Mesenchymal stem cell (in vitro differentiated cells and primary cell): Measurements from ENCODE around the gene CHGA.

Experiments used
- DNase-seq: peaks from one replicate; pipeline ENCODE4 v3.0.0-alpha.2; 2013
- H2AFZ ChIP-seq: one replicate; pipeline ENCODE4 v1.6.1; 2013; ENCODE audit warnings: low read depth, mild to moderate bottlenecking, control low read depth, inconsistent platforms, low read length, moderate library complexity
- H2AK5ac ChIP-seq: 2 replicates; pipeline ENCODE4 v1.6.1; 2013; ENCODE audit warnings: low read length, moderate library complexity, mild to moderate bottlenecking, inconsistent platforms; ENCODE audit not compliant: severe bottlenecking
- H2BK120ac ChIP-seq: one replicate; pipeline ENCODE4 v1.6.1; 2013; ENCODE audit warnings: low read depth, mild to moderate bottlenecking, inconsistent platforms, low read length, moderate library complexity
- H2BK12ac ChIP-seq, 2 experiments: one replicate each; pipeline ENCODE4 v1.6.1; 2013; ENCODE audit warnings: inconsistent platforms in 2 of 2, low read length in 2 of 2, mild to moderate bottlenecking in 2 of 2, moderate library complexity in 2 of 2, control low read depth in 1 of 2
- H2BK15ac ChIP-seq: one replicate; pipeline ENCODE4 v1.6.1; 2013; ENCODE audit warnings: mild to moderate bottlenecking, low read depth, inconsistent platforms; ENCODE audit not compliant: poor library complexity, severe bottlenecking
- H2BK5ac ChIP-seq: 2 replicates; pipeline ENCODE4 v1.6.1; 2013; ENCODE audit warnings: low read depth, mild to moderate bottlenecking, low read length, control low read depth, inconsistent platforms; ENCODE audit not compliant: poor library complexity, severe bottlenecking
- H3K14ac ChIP-seq, 2 experiments: one replicate each; pipeline ENCODE4 v1.6.1; 2013; ENCODE audit warnings: inconsistent platforms in 2 of 2, low read length in 2 of 2, control low read depth in 1 of 2, mild to moderate bottlenecking in 1 of 2, moderate library complexity in 1 of 2
- H3K18ac ChIP-seq, 2 experiments: one replicate each; pipeline ENCODE4 v1.6.1; 2013; ENCODE audit warnings: inconsistent platforms in 2 of 2, low read length in 2 of 2, control low read depth in 1 of 2, low read depth in 1 of 2, mild to moderate bottlenecking in 1 of 2
- H3K23ac ChIP-seq, 2 experiments: one replicate each; pipeline ENCODE4 v1.6.1; 2013; ENCODE audit warnings: inconsistent platforms in 2 of 2, low read length in 2 of 2, mild to moderate bottlenecking in 2 of 2, moderate library complexity in 2 of 2, control low read depth in 1 of 2
- H3K27ac ChIP-seq: 2 replicates; pipeline ENCODE4 v1.5.1; 2013; ENCODE audit warnings: mild to moderate bottlenecking, moderate library complexity, low read length, control low read depth, inconsistent platforms; ENCODE audit not compliant: poor library complexity, severe bottlenecking
- H3K27me3 ChIP-seq, 2 experiments: 2 replicates each; pipeline versions ENCODE4 v1.6.1 to v1.7.0; 2013; ENCODE audit warnings: low read length in 2 of 2, mild to moderate bottlenecking in 2 of 2, moderate library complexity in 2 of 2, control low read depth in 1 of 2, inconsistent platforms in 1 of 2; ENCODE audit not compliant: control insufficient read depth in 1 of 2, insufficient read depth in 1 of 2
- H3K36me3 ChIP-seq, 2 experiments: 2 replicates each; pipeline versions ENCODE4 v1.6.1 to v1.7.0; 2013; ENCODE audit warnings: low read length in 2 of 2, control low read depth in 1 of 2, inconsistent platforms in 1 of 2, low read depth in 1 of 2, mild to moderate bottlenecking in 1 of 2; ENCODE audit not compliant: insufficient read depth in 2 of 2, control insufficient read depth in 1 of 2
- H3K4ac ChIP-seq, 2 experiments: one replicate each; pipeline ENCODE4 v1.6.1; 2013; ENCODE audit warnings: inconsistent platforms in 2 of 2, low read length in 2 of 2, mild to moderate bottlenecking in 2 of 2, moderate library complexity in 2 of 2, control low read depth in 1 of 2, low read depth in 1 of 2
- H3K4me1 ChIP-seq: 2 replicates; pipeline ENCODE4 v1.6.1; 2013; ENCODE audit warnings: low read depth, low read length, control low read depth; ENCODE audit not compliant: control insufficient read depth, insufficient read depth
- H3K4me2 ChIP-seq: 2 replicates; pipeline ENCODE4 v1.6.1; 2013; ENCODE audit warnings: low read length, mild to moderate bottlenecking, inconsistent platforms; ENCODE audit not compliant: poor library complexity, severe bottlenecking
- H3K4me3 ChIP-seq, 2 experiments: 2 replicates each; pipeline versions ENCODE4 v1.5.1 to v1.7.0; 2013; ENCODE audit warnings: low read length in 2 of 2, mild to moderate bottlenecking in 2 of 2, control low read depth in 1 of 2, low read depth in 1 of 2; ENCODE audit not compliant: insufficient read depth in 1 of 2
- H3K79me1 ChIP-seq: replicated peaks from 2 replicates; pipeline ENCODE4 v1.6.1; 2013; ENCODE audit warnings: mild to moderate bottlenecking, control low read depth, low read length, inconsistent platforms; ENCODE audit not compliant: poor library complexity, severe bottlenecking
- H3K9ac ChIP-seq: 2 replicates; pipeline ENCODE4 v1.7.0; 2013; ENCODE audit warnings: mild to moderate bottlenecking, low read length, moderate library complexity
- H3K9me3 ChIP-seq: 2 replicates; pipeline ENCODE4 v1.7.0; 2013; ENCODE audit warnings: mild to moderate bottlenecking, low read length; ENCODE audit not compliant: control insufficient read depth
- H4K8ac ChIP-seq: one replicate; pipeline ENCODE4 v1.6.1; 2013; ENCODE audit warnings: inconsistent platforms, mild to moderate bottlenecking, low read length, moderate library complexity
- H4K91ac ChIP-seq: one replicate; pipeline ENCODE4 v1.6.1; 2013; ENCODE audit warnings: mild to moderate bottlenecking, low read length, inconsistent platforms
- WGBS: methylation state at CpG from one replicate; pipeline ENCODE4 v1.1.7; 2013; ENCODE audit warnings: mixed read lengths; 5-methylcytosine and 5-hydroxymethylcytosine counted together

The CHGA gene

DNA sequence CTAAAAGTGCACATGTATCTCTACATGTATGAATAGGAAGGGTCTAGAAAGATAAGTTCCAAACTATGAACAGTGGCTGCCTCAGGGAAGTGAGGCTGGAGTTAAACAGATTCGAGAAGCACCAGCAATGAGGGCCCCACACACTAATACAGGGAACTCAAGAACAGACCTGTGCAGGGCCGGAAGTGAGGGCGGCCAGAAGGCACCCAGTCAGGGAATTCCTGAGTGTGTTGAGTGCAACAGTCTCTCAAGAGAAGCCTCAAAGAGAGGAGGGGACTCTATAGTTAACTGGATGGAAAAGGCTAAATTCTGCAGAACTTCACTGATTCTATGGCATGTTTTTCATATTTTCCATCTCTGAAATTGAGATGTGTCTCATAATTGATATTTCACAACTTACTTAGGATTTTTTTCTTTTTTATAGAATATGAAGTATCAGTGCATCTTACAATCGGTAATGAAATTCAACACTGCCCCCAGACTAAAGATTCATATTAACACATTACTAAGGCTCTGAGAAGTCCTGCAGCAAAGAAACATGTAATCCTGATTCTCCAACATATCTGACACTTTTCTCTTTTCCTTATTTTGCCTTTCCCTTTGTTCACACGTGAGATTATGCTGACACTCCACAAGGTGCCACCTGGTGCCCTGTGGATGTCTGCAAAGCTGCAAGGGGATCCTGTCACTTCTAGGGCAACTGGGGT lies 61.3 kb downstream of the CHGA start:
- H3K27me3 ChIP-seq: no peaks in the 10 kb centered on the region
- H3K4me2 ChIP-seq: no peak overlapping the region
- H2BK120ac ChIP-seq: no peak overlapping the region
- H3K14ac ChIP-seq: no peak overlapping the region
- no peak for DNase-seq
- no peak overlapping the region for H3K4me3 ChIP-seq
- H3K9me3 ChIP-seq: no peaks in the 10 kb centered on the region
- H2AFZ ChIP-seq: no peak overlapping the region
- no peak overlapping the region for H4K91ac ChIP-seq
- H2BK15ac ChIP-seq: no peak overlapping the region
- no peak overlapping the region for H3K27ac ChIP-seq
- H2BK12ac ChIP-seq: no peak overlapping the region
- H3K18ac ChIP-seq: no peak overlapping the region
- no peak overlapping the region for H2AK5ac ChIP-seq
- peaks cover 1% of the 10 kb centered on the region for H3K79me1 ChIP-seq
- no peak overlapping the region for H3K9ac ChIP-seq
- no peak overlapping the region for H3K4ac ChIP-seq
- H3K23ac ChIP-seq: no peak overlapping the region
- H3K36me3 ChIP-seq: peaks cover 0 to 5% of the 10 kb centered on the region in 2 experiments
- H4K8ac ChIP-seq: no peak overlapping the region
- H2BK5ac ChIP-seq: no peak overlapping the region
- peaks cover 5% of the 10 kb centered on the region for H3K4me1 ChIP-seq
- WGBS: 87% methylated on average over 5 of the region's 5 CpGs
